Upper lobe of left lung (tissue), 6 donors: ENCODE measurements around the gene SLC2A11. TPM values are rescaled to one million over a fixed set of nuclear protein-coding genes. Genes with fewer than 3 reads are reported as not detected.
A peak's percentile ranks its signal among the peaks of the same experiment; 100 is the strongest.

Source experiments
- ATAC-seq, 2 donors: fragments of 200-7000 bp; cut with Tn5 transposase; one replicate each; pipeline ENCODE4 v1.9.1; 2022; ENCODE audit warnings: mild to moderate bottlenecking in 2 of 2, moderate library complexity in 2 of 2; ENCODE audit not compliant: low FRiP score in 2 of 2
- DNase-seq, 2 donors: peaks; one replicate each; pipeline ENCODE4 v3.0.0-alpha.2; 2019 to 2020
- H3K27ac ChIP-seq, 4 donors: fragments of 200-600 bp; sonication (generic); one replicate each; pipeline ENCODE4 v1.5.1; 2016 to 2019
- H3K27me3 ChIP-seq, 4 donors: fragments of 200-600 bp; sonication (generic); one replicate each; pipeline ENCODE4 v1.5.1; 2017 to 2019
- H3K36me3 ChIP-seq, 4 donors: fragments of 200-600 bp; sonication (generic); one replicate each; pipeline ENCODE4 v1.5.1; 2016 to 2019
- H3K4me1 ChIP-seq, 4 donors: fragments of 200-600 bp; sonication (generic); one replicate each; pipeline ENCODE4 v1.5.1; 2018 to 2019
- H3K4me3 ChIP-seq, 4 donors: fragments of 200-600 bp; sonication (generic); one replicate each; pipeline ENCODE4 v1.5.1; 2017 to 2019; ENCODE audit warnings: mild to moderate bottlenecking in 2 of 4, moderate library complexity in 1 of 4
- H3K9me3 ChIP-seq, 4 donors: fragments of 200-600 bp; sonication (generic); one replicate each; pipeline ENCODE4 v1.5.1; 2018 to 2019
- EP300 ChIP-seq, 4 donors: sonication (generic); formaldehyde crosslinking; IDR thresholded peaks; one replicate each; pipeline ENCODE4 v1.5.1; 2017; ENCODE audit warnings: antibody characterized with exemption in 4 of 4, control low read depth in 2 of 4
- POLR2A ChIP-seq, 4 donors: fragments of 450-650 bp; IDR thresholded peaks; one replicate each; pipeline ENCODE4 v1.5.1; 2016 to 2017; ENCODE audit warnings: antibody characterized with exemption in 4 of 4, mild to moderate bottlenecking in 2 of 4
- POLR2AphosphoS5 ChIP-seq, 2 donors: sonication (generic); formaldehyde crosslinking; IDR thresholded peaks; one replicate each; pipeline ENCODE4 v1.5.1; 2017; ENCODE audit warnings: antibody characterized with exemption in 2 of 2
- WGBS, 2 donors: methylation state at CpG; one replicate each; pipeline ENCODE4 v1.1.5; 2017 to 2018; 5-methylcytosine and 5-hydroxymethylcytosine counted together
- total RNA-seq, 6 donors: library from RNA; depleted of rRNA in 4 of 6; stranded (reverse); fragments of >200 nt in 4 of 6; gene quantifications; one replicate each; pipeline versions ENCODE4 v1.1.0 to v1.2.1, GENCODE V29; 2016 to 2021
- TF ChIP-seq, protein P1 (sequence below), 6 experiments: fragments of 450-650 bp in 4 of 6; fragments of 200-600 bp in 2 of 6; sonication (generic) in 2 of 6; IDR thresholded peaks; one replicate each; pipeline ENCODE4 v1.5.1; 2016 to 2019; ENCODE audit warnings: antibody characterized with exemption in 6 of 6
- donor health status: DM: no; HTN: no; CAD: no; lungs with moderate emphysema.
- donor health status: DM: no; HTN: yes; CAD: no; lungs with severe emphysema.

Gene SLC2A11
- total RNA-seq, 6 donors from 2014 or later = 9.9 to 31.4 (median 16.5) TPM

DNA sequence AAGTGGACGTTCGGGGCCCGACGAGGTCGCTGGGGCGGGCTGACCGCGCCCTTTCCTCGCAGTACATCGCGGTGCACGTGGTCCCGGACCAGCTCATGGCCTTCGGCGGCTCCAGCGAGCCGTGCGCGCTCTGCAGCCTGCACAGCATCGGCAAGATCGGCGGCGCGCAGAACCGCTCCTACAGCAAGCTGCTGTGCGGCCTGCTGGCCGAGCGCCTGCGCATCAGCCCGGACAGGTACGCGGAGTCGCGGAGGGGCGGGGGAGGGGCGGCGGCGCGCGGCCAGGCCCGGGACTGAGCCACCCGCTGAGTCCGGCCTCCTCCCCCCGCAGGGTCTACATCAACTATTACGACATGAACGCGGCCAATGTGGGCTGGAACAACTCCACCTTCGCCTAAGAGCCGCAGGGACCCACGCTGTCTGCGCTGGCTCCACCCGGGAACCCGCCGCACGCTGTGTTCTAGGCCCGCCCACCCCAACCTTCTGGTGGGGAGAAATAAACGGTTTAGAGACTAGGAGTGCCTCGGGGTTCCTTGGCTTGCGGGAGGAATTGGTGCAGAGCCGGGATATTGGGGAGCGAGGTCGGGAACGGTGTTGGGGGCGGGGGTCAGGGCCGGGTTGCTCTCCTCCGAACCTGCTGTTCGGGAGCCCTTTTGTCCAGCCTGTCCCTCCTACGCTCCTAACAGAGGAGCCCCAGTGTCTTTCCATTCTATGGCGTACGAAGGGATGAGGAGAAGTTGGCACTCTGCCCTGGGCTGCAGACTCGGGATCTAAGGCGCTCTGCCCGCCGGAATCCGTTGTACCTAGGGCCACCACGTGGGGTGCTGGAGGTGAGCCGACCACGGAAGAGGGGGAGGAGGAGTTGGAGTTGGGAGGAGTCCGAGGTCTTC is 37.3 kb downstream of the SLC2A11 start:
- H3K27me3 ChIP-seq = no peaks in the 10 kb centered on the region
- H3K9me3 ChIP-seq = no peaks in the 10 kb centered on the region
- DNase-seq (peak; percentile 78 to 94), ATAC-seq (peak; percentile 65 to 79)
- peak overlapping the region; percentile 94 to 99 (median 97) for H3K27ac ChIP-seq
- TF ChIP-seq, protein P1, sequence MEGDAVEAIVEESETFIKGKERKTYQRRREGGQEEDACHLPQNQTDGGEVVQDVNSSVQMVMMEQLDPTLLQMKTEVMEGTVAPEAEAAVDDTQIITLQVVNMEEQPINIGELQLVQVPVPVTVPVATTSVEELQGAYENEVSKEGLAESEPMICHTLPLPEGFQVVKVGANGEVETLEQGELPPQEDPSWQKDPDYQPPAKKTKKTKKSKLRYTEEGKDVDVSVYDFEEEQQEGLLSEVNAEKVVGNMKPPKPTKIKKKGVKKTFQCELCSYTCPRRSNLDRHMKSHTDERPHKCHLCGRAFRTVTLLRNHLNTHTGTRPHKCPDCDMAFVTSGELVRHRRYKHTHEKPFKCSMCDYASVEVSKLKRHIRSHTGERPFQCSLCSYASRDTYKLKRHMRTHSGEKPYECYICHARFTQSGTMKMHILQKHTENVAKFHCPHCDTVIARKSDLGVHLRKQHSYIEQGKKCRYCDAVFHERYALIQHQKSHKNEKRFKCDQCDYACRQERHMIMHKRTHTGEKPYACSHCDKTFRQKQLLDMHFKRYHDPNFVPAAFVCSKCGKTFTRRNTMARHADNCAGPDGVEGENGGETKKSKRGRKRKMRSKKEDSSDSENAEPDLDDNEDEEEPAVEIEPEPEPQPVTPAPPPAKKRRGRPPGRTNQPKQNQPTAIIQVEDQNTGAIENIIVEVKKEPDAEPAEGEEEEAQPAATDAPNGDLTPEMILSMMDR (IDR thresholded peaks at IDR 0.05) = peak in 4 of 6 experiments; percentile 9 to 55 (median 34)
- TF ChIP-seq EP300 (IDR thresholded peaks at IDR 0.05) = no peak
- 5% methylated on average over 16 to 61 of the region's 79 CpGs for WGBS, 2 donors
- peaks cover 17 to 27% (median 22%) of the 10 kb centered on the region in 4 donors for H3K4me1 ChIP-seq
- peak overlapping the region; percentile 79 to 94 (median 88) for H3K4me3 ChIP-seq
- peaks cover 0 to 24% (median 16%) of the 10 kb centered on the region in 4 donors for H3K36me3 ChIP-seq

DNA sequence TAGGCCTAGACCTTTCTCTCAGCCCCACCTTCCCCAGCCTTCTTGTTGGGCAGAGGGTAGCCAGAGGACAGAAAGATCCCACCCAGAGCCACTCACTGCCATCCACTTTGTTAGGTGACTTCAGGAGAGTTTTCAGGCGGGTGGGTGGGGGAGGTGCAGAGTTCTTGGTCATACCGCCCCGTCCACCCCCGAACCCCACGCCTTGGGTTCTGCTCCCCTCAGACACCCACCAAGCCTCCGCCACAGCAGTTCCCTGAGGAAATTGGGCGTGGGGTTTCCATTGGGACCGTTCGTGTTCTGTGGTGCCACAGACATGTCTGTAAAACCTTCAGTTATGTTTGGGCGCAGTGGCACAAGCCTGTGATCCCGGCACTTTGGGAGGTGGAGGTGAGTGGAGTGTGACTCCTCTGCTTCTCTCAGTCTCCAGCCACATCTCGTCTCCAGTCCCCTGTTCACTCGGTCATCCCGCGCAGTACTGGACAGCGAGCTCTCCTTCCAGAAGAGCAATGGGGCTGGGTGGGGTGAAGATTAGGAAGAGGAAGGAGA is 38.0 kb downstream of the SLC2A11 start:
- Histone ChIP-seq H3K36me3 (peaks cover 0 to 24% (median 16%) of the 10 kb centered on the region in 4 donors), H3K27ac (peak overlapping the region; percentile 94 to 99 (median 97)), H3K4me1 (peaks cover 17 to 27% (median 22%) of the 10 kb centered on the region in 4 donors), H3K9me3 (no peaks in the 10 kb centered on the region), H3K27me3 (no peaks in the 10 kb centered on the region), H3K4me3 (peak overlapping the region in 3 of 4 donors; percentile 79 to 89 (median 86))
- no peak for ATAC-seq
- WGBS, 2 donors = 87 to 88% methylated on average over 14 to 16 of the region's 16 CpGs
- no peak for DNase-seq
- no peak for TF ChIP-seq POLR2A (IDR thresholded peaks at IDR 0.05)
- TF ChIP-seq EP300 (IDR thresholded peaks at IDR 0.05) = no peak
- TF ChIP-seq, protein P1 (IDR thresholded peaks at IDR 0.05) = no peak
- TF ChIP-seq POLR2AphosphoS5 (IDR thresholded peaks at IDR 0.05) = no peak

DNA sequence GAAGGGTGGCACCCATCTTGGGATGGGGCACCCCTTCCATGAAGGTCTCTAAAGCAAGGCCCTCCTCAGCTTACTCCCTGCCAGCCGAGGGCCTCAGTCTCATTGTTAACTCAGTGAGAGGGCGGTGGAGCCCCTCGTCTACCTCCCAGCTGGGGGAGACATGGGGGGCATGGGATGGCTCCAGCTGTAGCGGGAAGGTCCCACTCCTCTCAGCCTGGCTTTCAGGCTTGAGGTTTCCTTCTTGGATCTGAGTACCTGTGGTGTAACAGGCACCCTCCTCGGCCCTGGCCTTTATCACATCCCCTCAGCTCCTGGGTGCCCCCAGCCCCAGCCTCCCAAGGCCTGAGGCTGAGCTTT is 38.5 kb downstream of the SLC2A11 start:
- no peak overlapping the region for H3K4me3 ChIP-seq
- no peak for TF ChIP-seq EP300 (IDR thresholded peaks at IDR 0.05)
- no peaks in the 10 kb centered on the region for H3K9me3 ChIP-seq
- ATAC-seq (no peak), DNase-seq (no peak)
- peaks cover 0 to 24% (median 16%) of the 10 kb centered on the region in 4 donors for H3K36me3 ChIP-seq
- peak overlapping the region in 2 of 4 donors; percentile 94 to 99 for H3K27ac ChIP-seq
- 93 to 97% methylated on average over 5 of the region's 5 CpGs for WGBS, 2 donors
- H3K27me3 ChIP-seq = no peaks in the 10 kb centered on the region
- peaks cover 17 to 27% (median 22%) of the 10 kb centered on the region in 4 donors for H3K4me1 ChIP-seq

DNA sequence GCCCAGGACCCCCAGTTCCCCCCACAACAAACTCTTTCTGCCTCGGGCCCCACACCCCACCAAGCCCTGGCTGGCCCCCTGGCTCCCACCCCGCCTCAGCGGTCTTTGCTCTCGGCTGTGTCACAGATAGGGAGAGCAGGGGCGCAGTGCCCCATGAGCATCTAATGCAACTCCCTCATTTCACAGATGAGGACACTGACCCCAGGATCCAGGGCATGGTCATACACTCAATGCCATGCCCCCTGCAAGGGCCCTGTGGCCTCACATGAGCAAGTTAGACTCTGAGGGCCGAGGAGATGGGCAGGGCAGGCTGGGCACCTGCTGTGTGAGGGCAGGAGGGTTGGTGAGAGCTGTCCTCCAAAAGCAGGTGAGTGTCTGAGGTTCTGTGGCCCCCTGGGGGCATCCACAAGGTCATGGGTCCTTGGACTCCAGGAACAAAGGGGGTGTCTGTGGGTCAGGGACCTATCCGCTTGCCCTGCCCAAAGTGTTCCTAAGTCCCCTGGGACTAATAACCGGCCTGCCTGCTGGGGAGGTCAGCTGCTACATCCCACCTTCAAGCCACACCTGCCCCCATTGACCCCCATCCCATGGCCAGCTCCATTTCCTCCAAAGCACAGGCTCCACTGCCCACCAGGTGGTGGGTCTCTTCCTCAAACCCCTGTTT is 39.0 kb downstream of the SLC2A11 start:
- WGBS, 2 donors = 91 to 92% methylated on average over 2 to 8 of the region's 8 CpGs
- ATAC-seq (no peak), DNase-seq (peak in 1 of 2 donors; percentile 41)
- TF ChIP-seq, protein P1 (IDR thresholded peaks at IDR 0.05) = no peak
- TF ChIP-seq EP300 (IDR thresholded peaks at IDR 0.05) = no peak
- TF ChIP-seq POLR2AphosphoS5 (IDR thresholded peaks at IDR 0.05) = no peak
- TF ChIP-seq POLR2A (IDR thresholded peaks at IDR 0.05) = no peak
- H3K4me1 ChIP-seq = peaks cover 17 to 27% (median 22%) of the 10 kb centered on the region in 4 donors
- H3K9me3 ChIP-seq = no peaks in the 10 kb centered on the region
- no peak overlapping the region for H3K4me3 ChIP-seq
- no peak overlapping the region for H3K27ac ChIP-seq
- H3K27me3 ChIP-seq = no peaks in the 10 kb centered on the region
- H3K36me3 ChIP-seq = peaks cover 0 to 24% (median 16%) of the 10 kb centered on the region in 4 donors

DNA sequence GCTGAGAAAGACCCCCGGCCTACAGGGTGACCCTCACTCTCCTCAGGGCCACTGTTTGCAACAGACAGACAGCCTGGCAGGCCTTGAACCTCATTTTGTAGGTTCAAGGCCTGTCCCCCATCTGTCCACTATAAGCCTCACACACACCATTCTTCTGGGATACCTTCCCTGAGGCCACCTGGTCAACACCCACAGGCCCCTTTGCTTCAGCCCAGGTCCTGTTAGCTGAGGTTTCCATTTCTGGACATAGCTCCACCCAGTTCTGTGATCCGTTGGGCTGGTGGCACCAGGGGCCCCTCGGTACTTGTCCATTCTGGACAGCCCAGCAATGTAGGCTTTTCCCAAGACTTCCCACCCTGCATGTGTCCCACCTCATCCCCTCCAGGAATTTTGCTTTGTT is 39.6 kb downstream of the SLC2A11 start:
- Histone ChIP-seq H3K9me3 (no peaks in the 10 kb centered on the region), H3K4me3 (no peak overlapping the region), H3K36me3 (peaks cover 0 to 24% (median 16%) of the 10 kb centered on the region in 4 donors), H3K27ac (no peak overlapping the region), H3K4me1 (peaks cover 17 to 27% (median 22%) of the 10 kb centered on the region in 4 donors), H3K27me3 (no peaks in the 10 kb centered on the region)
- WGBS, 2 donors = 96% methylated on average over 3 of the region's 3 CpGs; no CpG with 5 or more reads in 1 of the 2 donors
- TF ChIP-seq, protein P1 (IDR thresholded peaks at IDR 0.05) = no peak
- no peak for TF ChIP-seq POLR2A (IDR thresholded peaks at IDR 0.05)
- no peak for TF ChIP-seq POLR2AphosphoS5 (IDR thresholded peaks at IDR 0.05)
- no peak for TF ChIP-seq EP300 (IDR thresholded peaks at IDR 0.05)
- DNase-seq (no peak), ATAC-seq (no peak)
